ENCODE data around the gene NYNRIN.

Gene NYNRIN

DNA sequence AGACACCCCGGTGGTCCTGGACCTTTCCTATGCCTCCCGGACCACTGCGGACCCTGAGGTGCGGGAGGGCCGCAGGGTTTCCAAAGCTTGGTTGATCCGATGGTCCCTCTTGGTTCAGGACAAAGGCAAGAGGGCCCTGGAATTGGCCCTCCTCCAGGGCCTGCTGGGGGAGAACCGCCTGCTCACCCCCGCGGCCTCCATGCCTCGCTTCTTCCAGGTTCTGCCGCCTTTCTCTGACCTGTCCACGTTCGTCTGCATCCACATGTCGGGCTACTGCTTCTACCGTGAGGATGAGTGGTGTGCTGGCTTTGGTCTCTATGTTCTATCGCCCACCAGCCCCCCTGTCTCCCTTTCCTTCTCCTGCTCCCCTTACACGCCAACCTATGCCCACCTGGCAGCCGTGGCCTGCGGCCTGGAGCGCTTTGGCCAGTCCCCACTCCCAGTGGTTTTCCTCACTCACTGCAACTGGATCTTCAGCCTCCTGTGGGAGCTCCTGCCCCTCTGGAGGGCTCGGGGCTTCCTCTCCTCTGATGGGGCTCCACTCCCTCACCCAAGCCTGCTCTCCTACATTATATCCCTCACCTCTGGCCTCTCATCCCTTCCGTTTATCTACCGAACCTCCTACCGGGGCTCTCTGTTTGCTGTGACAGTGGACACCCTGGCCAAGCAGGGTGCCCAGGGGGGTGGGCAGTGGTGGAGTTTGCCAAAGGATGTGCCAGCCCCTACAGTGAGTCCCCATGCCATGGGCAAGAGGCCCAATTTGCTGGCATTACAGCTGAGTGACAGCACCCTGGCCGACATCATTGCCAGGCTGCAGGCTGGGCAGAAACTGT is 16.8 kb downstream of the NYNRIN start:
- DNase-seq (ENCODE audit: low spot score) = no peak

DNA sequence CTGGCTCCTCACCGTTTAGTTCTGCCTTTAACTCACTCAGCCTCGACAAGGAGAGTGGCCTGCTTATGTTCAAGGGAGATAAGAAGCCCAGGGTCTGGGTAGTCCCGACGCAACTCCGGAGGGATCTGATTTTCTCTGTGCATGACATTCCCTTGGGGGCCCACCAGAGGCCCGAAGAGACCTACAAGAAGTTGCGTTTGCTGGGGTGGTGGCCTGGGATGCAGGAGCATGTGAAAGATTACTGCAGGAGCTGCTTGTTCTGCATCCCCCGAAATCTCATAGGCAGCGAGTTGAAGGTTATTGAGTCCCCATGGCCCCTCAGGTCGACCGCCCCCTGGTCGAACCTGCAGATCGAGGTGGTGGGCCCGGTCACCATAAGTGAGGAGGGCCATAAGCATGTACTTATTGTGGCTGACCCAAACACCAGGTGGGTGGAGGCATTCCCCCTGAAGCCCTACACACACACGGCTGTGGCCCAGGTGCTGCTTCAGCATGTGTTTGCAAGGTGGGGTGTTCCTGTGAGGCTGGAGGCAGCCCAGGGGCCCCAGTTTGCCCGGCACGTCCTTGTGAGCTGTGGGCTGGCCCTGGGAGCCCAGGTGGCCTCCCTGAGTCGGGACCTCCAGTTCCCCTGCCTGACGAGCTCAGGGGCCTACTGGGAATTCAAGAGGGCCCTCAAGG is 17.6 kb downstream of the NYNRIN start:
- DNase-seq (ENCODE audit: low spot score) = no peak

DNA sequence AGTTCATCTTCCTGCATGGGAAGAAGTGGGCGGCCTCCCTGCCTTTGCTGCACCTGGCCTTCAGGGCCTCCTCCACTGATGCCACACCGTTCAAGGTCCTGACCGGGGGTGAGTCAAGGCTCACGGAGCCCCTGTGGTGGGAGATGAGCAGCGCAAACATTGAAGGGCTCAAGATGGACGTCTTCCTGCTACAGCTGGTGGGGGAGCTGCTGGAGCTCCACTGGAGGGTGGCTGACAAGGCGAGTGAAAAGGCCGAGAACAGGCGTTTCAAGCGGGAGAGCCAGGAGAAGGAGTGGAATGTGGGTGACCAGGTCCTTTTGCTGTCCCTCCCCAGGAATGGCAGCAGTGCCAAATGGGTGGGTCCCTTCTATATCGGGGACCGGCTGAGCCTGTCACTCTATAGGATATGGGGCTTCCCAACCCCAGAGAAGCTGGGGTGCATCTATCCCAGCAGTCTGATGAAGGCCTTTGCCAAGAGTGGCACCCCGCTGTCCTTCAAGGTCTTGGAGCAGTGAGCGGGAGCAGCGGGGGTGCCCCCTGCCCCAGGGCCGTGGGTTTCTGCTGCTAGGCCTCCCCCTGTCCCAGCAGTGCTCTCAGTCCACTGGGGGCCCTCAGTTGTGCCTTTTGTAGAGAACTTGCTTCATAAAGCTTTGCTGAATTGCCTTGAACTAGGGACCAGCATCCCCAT is 18.3 kb downstream of the NYNRIN start:
- no peak for DNase-seq (ENCODE audit: low spot score)

DNA sequence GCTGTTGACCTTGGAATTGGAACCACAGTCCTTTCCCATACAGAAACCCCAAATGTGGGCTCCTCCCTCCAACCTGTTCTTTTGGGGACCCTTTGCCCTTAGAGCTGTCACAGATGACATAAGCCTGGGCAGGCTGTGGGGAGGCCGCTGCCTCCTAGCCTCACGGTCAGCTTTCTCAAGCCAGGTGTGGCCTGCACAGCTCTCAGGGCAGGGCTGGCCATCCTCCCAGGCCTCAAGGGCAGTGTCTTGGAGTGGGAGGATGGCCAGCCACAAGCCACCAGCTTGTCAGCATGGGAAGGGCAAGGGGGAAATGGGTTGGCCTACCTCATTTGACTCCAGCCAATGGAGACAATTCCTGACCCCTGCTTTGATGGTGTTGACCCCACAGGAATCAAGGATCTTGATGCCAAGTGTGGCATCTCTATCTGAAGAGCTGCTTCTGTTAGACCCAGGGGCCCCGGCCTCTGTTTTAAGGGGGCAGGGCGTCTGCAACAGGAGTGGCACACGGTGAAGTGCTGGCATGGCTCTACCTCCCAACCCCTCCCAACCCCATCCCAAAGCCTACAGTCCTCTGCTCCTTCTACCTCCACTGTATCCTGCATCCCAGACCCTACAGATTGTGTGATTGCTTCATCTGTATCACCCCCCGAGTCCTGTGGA is 19.2 kb downstream of the NYNRIN start:
- DNase-seq (ENCODE audit: low spot score) = no peak

DNA sequence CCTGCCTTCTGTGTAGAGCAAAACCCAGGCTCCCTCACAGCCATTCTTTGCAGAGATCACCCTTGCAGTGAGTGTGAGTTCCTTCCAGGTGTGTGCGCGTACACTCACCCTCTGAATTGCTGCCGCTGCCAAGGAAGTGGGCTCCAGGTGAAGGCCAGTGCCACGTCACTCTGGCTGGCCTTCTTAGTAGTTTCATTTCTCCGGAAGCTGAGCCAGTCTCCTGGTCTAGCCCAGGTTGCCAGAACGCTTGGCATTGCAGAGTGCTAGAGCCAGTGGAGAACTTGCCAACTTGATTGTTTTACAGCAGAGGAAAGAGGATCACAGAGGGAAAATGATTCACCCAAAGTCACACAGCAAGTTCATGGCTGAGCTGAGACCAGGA is 19.7 kb downstream of the NYNRIN start:
- DNase-seq (ENCODE audit: low spot score) = no peak

DNA sequence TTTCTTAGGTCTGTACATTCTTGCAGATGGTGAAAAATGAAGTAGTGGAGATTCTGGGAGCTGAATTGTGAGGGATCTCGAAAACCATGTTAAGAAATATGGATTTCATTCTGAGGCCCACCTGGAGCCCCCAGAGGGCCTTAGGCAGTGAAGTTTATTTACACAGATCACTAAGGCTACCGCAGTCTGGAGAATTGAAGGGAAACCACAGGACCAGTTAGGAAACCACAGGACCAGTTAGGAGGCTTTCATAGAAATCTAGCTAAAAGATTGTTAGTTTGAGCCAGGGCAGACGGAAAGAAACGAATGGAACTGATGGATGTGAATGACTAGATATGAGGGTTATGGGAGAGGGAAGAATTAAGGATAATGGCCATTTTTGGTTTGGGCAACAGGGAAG is 23.5 kb downstream of the NYNRIN start:
- DNase-seq (ENCODE audit: low spot score) = no peak

DNA sequence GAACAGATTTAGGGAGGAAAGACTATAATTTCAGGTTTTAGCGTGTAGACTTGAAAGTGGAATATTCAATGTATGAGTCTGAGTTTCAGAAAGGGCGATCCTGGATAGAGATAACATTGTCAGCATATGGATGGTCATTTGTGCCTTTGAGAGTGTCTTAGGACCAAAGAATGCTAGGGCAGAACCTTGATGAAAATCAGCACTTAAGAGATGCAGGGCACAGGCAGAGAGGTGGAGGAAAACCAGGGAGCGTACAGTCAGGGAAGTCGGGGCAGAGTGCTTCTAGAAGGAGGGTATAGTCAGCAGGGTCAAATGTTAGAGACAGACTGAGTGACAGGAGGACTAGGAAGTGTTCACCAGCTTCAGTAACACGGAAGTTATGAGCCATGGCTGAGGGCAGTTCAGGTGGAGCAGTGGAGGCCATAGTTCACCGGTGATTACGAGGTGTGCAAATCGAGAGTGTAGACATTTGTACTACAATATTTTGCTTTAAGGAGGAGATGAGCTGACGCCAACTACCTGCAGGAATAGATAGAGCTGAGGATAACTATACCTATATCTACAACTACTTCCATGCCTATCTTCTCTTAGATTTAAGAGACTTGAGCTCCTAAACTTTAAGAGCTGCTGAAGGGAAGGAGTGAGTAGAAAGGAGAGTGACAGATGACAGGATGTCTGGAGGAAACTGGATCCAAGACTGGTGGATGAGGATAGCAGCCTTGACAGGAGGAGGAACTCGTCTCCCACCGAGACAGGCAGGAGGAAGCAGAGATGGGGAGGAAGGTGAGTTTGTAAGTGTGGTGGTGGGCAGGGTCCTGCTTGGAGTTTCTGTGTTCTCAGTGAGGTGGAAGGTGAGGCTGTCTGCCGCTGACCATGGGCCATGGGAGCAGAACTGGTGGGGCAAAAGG is 24.1 kb downstream of the NYNRIN start:
- DNase-seq (ENCODE audit: low spot score) = no peak

DNA sequence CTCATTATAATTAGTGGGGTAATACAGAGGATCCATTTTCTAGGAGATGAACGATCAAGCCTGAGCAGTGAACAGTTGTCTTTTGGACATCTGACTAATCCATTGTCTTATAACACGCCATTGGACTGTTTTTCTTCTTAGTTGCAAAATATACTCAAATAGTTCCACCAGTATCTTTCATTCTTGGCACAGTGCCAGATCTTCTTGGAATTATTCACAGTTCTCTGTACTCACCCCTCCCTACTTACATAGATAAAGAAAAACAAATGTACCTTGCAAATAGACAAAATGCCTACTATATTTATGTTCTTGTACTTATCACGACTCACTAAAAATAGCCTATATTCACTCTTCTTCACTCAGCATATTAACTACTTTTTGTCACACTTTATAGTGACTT is 26.9 kb downstream of the NYNRIN start:
- peak; percentile 74 for DNase-seq (ENCODE audit: low spot score)

DNA sequence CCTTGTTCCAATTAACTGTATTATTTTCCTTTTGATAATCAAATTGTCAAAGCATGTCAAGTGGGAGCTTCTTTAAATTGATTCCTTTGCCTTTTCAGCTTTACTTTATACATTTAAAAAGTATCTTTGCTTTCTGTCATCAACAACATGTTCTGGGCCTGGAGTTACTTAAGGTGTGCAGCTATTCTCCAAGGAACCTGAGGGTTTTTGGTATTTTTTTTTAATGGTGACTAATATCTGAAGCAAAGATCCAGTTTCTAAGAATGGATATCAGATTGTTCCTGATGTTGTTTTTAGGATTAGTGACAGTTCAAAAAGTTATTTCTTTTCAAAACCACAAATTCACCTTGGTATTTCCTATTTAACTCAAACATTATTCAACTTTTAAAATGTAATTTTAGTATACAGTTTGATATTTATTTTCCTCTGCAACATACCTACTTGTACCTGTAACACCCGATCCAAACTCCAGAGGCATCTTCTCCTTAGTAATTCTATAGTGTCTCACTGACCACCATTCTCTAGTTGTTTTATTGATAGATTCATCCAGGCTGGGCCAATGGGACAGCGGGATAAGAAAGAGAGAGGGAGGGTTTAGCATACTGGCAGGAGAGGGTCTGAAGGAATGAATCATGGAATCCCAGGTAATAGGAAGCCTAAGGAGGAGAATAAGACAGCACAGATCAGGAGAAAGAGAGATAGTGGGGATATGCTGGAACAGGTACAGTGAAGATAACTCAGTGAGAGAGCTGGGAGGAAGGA is 27.5 kb downstream of the NYNRIN start:
- no peak for DNase-seq (ENCODE audit: low spot score)

DNA sequence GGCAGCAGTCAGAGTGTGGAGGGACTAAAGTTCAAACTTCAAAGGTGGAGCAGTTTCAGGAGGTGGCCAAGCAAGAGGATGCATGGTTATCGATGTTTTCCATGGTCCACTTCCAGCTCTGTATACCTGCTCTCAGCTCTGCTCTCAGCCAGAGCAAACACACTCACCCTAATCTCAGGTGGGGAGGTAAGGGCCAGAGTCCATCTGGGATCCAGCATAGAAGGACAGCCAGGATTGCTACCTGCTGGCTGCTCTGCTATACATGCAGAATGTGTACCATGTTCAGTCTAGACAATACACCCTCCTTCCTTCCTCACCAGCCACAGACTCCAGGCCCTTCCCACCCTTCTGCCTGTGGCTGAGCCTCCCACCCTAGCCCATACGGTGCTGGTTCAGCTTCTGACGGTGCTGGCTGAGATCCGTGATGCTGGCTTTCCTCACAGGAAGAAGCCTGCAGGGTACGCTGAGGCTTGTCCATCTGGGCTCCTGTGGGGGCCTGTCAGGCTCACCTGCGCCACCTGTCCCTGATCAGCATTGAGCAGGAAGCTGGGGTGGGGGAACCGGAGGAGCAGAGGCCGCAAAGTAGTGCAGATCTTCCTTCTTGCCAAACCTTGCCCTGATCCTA is 28.2 kb downstream of the NYNRIN start:
- DNase-seq (ENCODE audit: low spot score) = no peak

DNA sequence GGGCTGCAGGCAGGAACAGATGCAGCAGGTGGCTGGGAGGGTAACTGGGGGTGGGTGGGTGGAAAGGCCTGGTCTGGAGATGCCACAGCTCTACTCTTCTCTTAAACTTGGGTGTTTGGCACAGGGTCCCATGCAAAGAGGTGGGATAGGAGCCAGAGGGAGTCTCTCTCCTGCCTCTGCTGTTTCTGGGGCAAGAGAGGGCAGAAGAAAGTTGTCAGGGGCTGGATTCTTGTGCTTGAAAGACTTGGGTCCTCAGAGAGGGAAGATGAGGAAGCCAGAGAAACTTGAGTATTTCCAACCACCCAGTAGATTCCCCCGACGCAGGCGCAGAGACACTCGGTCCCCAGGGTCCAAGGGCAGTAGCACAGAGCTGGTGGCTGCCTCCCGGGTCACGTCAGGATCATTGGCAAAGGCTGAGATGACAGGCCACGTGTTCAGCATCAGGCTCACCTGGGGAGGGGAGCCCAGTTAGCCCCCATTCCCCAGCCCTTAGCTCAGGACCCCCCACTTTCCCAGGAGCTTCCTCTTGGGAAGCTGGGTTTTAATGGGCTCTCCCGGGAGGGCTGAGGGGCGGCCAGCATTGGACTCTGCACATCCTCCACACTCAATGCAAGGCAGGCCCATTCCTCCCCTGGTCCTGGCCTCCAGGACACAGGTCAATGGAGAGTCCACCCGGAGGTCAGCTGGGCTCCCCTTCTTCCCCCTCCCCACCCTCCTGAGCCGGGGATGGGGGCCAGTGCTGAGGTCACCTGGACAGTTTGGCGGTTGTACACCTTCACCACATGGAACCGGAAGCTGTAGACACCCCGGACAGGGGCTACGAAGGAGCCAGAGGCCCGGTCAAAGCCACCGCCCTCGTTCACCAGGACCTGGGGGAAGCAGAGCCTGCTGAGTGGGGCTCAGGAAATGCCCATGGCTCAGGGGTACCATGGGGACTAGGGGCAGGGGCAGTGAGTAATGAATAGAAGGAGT is 29.0 kb downstream of the NYNRIN start:
- no peak for DNase-seq (ENCODE audit: low spot score)

DNA sequence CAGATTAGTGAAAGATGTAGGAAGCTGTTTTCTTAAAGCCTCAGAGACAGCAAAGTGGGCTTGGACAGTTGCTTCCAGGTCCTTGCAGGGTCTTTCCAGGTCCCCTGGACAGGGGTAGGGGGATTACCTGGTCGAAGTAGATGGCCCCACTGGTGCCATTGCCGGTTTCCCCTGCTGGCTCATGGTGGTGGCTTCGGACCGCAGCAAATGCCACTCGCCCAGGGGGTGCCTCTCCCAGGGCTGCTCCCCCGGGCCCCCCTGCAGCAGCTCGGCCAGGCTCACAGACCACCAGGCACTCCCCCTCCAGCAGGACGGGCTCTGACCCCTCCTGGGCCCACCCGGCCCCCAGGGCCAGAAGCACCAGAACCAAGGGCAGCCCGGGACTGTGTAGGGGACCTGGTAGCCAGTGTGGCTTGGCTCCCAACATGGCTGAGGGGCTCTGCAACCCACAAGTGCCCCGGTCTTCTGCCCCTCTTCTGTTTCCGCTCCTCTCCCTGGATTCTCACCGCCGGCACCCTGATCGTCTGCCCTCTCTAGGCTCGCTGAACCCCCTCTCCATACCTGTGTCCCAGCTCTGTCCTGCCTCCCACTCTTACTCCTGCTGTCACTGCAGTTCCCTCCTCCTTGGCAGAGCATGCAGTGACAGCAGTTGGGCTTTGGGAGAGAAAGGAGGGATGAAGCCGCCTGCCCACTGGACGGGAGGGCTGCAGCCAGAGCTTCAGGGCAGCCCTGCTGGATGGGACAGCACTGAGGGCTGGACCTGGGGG is 30.0 kb downstream of the NYNRIN start:
- no peak for DNase-seq (ENCODE audit: low spot score)

DNA sequence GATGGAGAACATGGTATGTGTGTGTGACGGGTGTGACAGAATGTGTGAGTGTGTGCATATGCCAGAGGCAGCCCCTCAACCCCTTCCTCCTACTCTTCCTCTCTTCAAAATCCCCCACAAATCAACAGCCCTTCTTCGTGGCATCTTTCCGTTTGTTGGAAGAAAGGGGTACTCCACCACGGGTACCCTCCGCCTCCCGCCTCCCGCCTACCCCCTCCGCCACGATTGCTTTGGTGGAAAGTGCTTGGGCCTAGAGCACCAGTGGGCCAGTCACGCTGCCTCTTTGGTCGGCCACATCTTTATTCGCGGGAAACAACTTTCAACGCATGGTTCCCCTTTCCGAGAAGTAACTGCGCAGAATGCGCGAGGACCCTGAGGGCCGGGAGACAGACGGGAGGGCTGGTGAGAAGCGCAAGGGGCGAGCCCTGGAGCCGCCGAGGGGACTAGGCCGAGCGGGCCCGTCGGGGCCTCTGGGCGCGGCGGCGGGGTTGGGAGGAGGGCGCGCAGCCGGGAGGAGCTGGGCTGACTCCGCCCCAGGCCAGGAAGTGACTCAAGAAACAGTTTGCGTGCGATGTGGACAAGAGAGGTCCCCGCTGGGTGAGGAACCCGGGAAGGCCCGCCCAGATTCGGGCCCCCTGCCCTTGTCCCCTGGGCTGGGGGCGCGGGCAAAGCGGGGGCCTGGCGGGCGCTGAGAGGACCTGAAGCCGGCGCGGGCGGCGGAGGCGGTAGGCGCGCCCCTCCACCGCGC is 30.8 kb downstream of the NYNRIN start, which contains the start of the genes CBLN3 and KHNYN:
Gene CBLN3 (minus strand): TSS at position 274 of the 748 bp plus-strand sequence. CDS start 614 bp downstream, outside the sequence.
Gene KHNYN (plus strand): TSS at position 560 of the 748 bp plus-strand sequence. CDS start 777 bp downstream, outside the sequence.
- peak; percentile 97 for DNase-seq (ENCODE audit: low spot score)

DNA sequence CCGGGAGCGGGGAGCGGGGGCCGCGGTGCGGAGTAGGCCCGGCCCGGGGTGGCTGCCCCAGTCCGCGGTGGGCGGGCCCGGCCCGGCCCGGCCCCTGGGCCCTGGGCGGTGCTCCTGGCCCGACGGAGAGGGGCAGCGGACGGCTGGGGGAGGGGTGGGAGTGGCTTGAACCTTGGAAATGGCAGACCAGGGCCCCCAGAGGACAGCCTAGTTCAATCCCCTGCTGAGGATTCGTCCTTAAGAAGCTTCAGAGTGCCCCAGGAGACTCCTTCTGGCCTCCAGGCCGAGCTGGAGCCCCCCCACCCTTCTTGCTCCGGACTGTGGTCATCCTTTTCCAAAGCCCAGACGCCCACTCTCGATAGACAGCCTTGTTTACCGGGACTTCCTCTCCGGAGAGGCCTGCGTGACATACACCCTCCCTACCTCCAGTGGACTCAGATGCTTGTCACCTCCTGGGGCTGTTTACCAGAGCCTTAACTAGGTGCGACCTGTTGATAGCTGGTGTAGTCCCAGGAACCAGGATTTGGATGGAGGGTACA is 31.4 kb downstream of the NYNRIN start:
- peak; percentile 98 for DNase-seq (ENCODE audit: low spot score)

DNA sequence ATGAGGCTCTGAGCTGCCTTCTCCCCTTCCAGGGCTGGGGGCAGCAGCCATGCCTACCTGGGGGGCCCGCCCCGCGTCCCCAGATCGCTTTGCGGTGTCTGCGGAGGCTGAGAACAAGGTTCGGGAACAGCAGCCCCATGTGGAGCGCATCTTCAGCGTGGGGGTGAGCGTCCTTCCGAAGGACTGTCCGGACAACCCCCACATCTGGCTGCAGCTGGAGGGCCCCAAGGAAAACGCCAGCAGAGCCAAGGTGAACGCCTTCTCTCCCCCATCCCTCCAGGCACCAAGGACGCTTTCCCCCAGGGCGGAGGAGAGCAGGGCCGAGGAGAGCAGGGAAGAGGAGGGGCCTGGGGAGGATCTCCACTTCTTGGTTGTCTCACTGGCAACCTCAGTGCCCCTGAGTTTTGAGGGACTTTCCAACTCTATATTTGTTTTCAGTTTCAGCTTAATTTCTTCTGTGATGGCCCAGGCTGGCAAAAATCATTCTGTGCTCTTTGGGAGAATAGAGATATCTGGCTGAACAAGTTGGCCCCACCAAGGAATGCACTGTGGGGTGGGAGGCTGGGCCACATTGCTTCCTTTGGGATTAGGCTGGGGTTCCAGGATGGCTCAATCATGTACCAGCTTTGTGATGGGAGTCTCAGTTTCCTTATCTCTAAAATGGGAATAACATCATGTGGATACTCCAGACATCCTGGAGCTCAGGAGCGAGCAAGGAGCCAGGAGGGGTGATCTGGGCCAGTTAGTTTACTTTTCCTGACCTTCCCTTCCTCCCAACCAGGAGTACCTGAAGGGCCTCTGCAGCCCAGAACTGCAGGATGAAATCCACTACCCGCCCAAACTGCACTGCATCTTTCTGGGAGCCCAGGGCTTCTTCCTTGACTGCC is 32.1 kb downstream of the NYNRIN start:
- DNase-seq (ENCODE audit: low spot score) = peak; percentile 64

All from GM03348 (cell line).